PFSK-1 (cell line): Measurements from ENCODE around the gene RASAL2.

Experiments used
- FOXP2 ChIP-seq: optimal IDR thresholded peaks from 2 replicates; pipeline ENCODE3; 2011; ENCODE audit warnings: borderline replicate concordance, control low read depth, inconsistent platforms; ENCODE audit not compliant: insufficient read depth; ENCODE audit errors: extremely low read length, extremely low read depth
- POLR2AphosphoS5 ChIP-seq: IDR thresholded peaks from 2 replicates; pipeline ENCODE4 v1.6.1; 2012; ENCODE audit warnings: low read depth, mild to moderate bottlenecking, control low read depth, low read length, moderate library complexity
- REST ChIP-seq, 2 experiments: IDR thresholded peaks; 2 replicates each; pipeline versions ENCODE4 v1.6.1 to v1.8.0; 2011 to 2012; ENCODE audit warnings: low read depth in 2 of 2, low read length in 2 of 2, control low read depth in 1 of 2, inconsistent platforms in 1 of 2, mild to moderate bottlenecking in 1 of 2, moderate library complexity in 1 of 2; ENCODE audit not compliant: insufficient read depth in 1 of 2
- SIN3A ChIP-seq: IDR thresholded peaks from 2 replicates; pipeline ENCODE4 v1.6.1; 2012; ENCODE audit warnings: mild to moderate bottlenecking, low read length, moderate library complexity, borderline replicate concordance; ENCODE audit not compliant: insufficient read depth
- TAF1 ChIP-seq: IDR thresholded peaks from 2 replicates; pipeline ENCODE4 v1.6.1; 2012; ENCODE audit warnings: low read length, control low read depth, borderline replicate concordance; ENCODE audit not compliant: insufficient read depth

The RASAL2 gene

GRCh38 chr1:178521241-178521640 lies 427.3 kb downstream of the RASAL2 start:
- TF ChIP-seq REST (IDR thresholded peaks at IDR 0.05; ENCODE audit: insufficient read depth in 1 of 2, low read depth in 2 of 2, low read length in 2 of 2) = no peak
- TF ChIP-seq POLR2AphosphoS5 = no peak
- TF ChIP-seq TAF1 = no peak
- TF ChIP-seq FOXP2 = no peak
- no peak for TF ChIP-seq SIN3A

GRCh38 chr1:178527117-178527516 lies 433.2 kb downstream of the RASAL2 start:
- TF ChIP-seq POLR2AphosphoS5 = no peak
- no peak for TF ChIP-seq FOXP2
- TF ChIP-seq SIN3A = no peak
- TF ChIP-seq REST (IDR thresholded peaks at IDR 0.05; ENCODE audit: insufficient read depth in 1 of 2, low read depth in 2 of 2, low read length in 2 of 2) = no peak
- no peak for TF ChIP-seq TAF1

GRCh38 chr1:178528228-178528952 lies 434.5 kb downstream of the RASAL2 start:
- TF ChIP-seq SIN3A = no peak
- no peak for TF ChIP-seq FOXP2
- TF ChIP-seq POLR2AphosphoS5 = no peak
- TF ChIP-seq REST (IDR thresholded peaks at IDR 0.05; ENCODE audit: insufficient read depth in 1 of 2, low read depth in 2 of 2, low read length in 2 of 2) = no peak
- no peak for TF ChIP-seq TAF1

- TF ChIP-seq TAF1 (no peak), SIN3A (no peak), POLR2AphosphoS5 (no peak), REST (IDR thresholded peaks at IDR 0.05; ENCODE audit: insufficient read depth in 1 of 2, low read depth in 2 of 2, low read length in 2 of 2) (no peak), FOXP2 (no peak)
Measured at GRCh38 chr1:178528953-178529335, 435.0 kb downstream of the RASAL2 start.
